Heart left ventricle (tissue), 16 donors: Measurements from ENCODE around the gene LMOD3. TPM values are rescaled to one million over a fixed set of nuclear protein-coding genes. Genes with fewer than 3 reads are reported as not detected.

Experiments
- ATAC-seq, 4 donors: fragments of 200-7000 bp; cut with Tn5 transposase; one replicate each; pipeline ENCODE4 v1.9.1; 2020 to 2022; ENCODE audit warnings: moderate library complexity in 4 of 4, mild to moderate bottlenecking in 3 of 4, moderate number of reproducible peaks in 1 of 4
- DNase-seq, 5 donors: peaks; one replicate each; pipeline ENCODE4 v3.0.0-alpha.2; 2020
- H3K27ac ChIP-seq, 12 donors: fragments of 200-600 bp; sonication (generic) in 4 of 12; one replicate each; pipeline versions ENCODE4 v1.5.0 to v1.8.0; 2016 to 2022; ENCODE audit warnings: mild to moderate bottlenecking in 2 of 12
- H3K27me3 ChIP-seq, 9 donors: fragments of 200-600 bp; sonication (generic) in 2 of 9; one replicate each; pipeline versions ENCODE4 v1.5.1 to v1.8.0; 2016 to 2022; ENCODE audit warnings: mild to moderate bottlenecking in 3 of 9
- H3K36me3 ChIP-seq, 9 donors: fragments of 200-600 bp; sonication (generic) in 2 of 9; one replicate each; pipeline versions ENCODE4 v1.5.0 to v1.8.0; 2018 to 2022; ENCODE audit warnings: mild to moderate bottlenecking in 2 of 9
- H3K4me1 ChIP-seq, 12 donors: fragments of 200-600 bp; sonication (generic) in 4 of 12; one replicate each; pipeline versions ENCODE4 v1.5.0 to v1.8.0; 2016 to 2022; ENCODE audit warnings: mild to moderate bottlenecking in 3 of 12
- H3K4me3 ChIP-seq, 12 donors: fragments of 200-600 bp; sonication (generic) in 4 of 12; one replicate each; pipeline versions ENCODE4 v1.5.0 to v1.8.0; 2017 to 2022; ENCODE audit warnings: mild to moderate bottlenecking in 9 of 12, moderate library complexity in 4 of 12
- H3K9me3 ChIP-seq, 12 donors: fragments of 200-600 bp; sonication (generic) in 4 of 12; one replicate each; pipeline versions ENCODE4 v1.5.0 to v1.8.0; 2016 to 2022; ENCODE audit warnings: mild to moderate bottlenecking in 1 of 12
- POLR2A ChIP-seq, 2 donors: fragments of 450-650 bp; IDR thresholded peaks; one replicate each; pipeline ENCODE4 v1.6.1; 2017; ENCODE audit warnings: antibody characterized with exemption in 2 of 2, mild to moderate bottlenecking in 2 of 2, moderate library complexity in 2 of 2
- WGBS, 4 donors: extraction: QIAGEN DNeasy Blood & Tissue Kit in 2 of 4; methylation state at CpG; one replicate each; pipeline versions ENCODE4 v1.1.5 to v1.1.7; 2013 to 2018; 5-methylcytosine and 5-hydroxymethylcytosine counted together
- intact Hi-C, 10 donors: fragments of 100-400 bp; cut with DNase I; formaldehyde crosslinking; loops; one replicate each; pipeline versions ENCODE4 v1.11.1 to v1.14.2; 2022
- polyA plus RNA-seq, 2 donors: library from polyadenylated mRNA; stranded (reverse); fragments of 200-250 nt; gene quantifications; one replicate each; pipeline ENCODE4 v1.2.3, GENCODE V29; 2013
- total RNA-seq, 9 donors: library from RNA; depleted of rRNA in 2 of 9; stranded (reverse); fragments of >200 nt in 2 of 9; fragmentation: NEBNext Ultra II Directional in 3 of 9; extraction: Animal tissue kit (Norgen Biotek cat#: 25700) in 3 of 9; gene quantifications; one replicate each; pipeline versions ENCODE4 v1.1.0 to v1.2.4, GENCODE V29; 2016 to 2023
- TF ChIP-seq, protein P1 (sequence below), 12 donors: fragments of 200-600 bp; sonication (generic) in 4 of 12; IDR thresholded peaks; one replicate each; pipeline versions ENCODE4 v1.5.0 to v1.8.0; 2018 to 2022; ENCODE audit warnings: antibody characterized with exemption in 12 of 12, mild to moderate bottlenecking in 5 of 12
- donor health status: ischemic (EF 13 %, LVEDD 7.1; RV severe dilation, severe dysfunction).
- donor health status: healthy with polysubstance abuse.
- donor health status: DM: no; HTN: yes; CAD: no.
- donor health status: DM: no; HTN: no; CAD: no.
- donor health status: ischemic (EF 25% LVEDD 6.9; RV normal size, moderate dysfunction).
- donor health status: ischemic (EF 25% LVEDD 5.7; RV mildly dilated, moderate dysfunction).
- donor health status: healthy.
- donor health status: DM: yes; HTN: yes; CAD: no.
- donor health status: ischemic (EF 35%, LVEDD 5.7; RV mildly dilated, moderate dysfunction).
- donor health status: nonischemic (EF 11% LVEDD 7.7; RV severe dilation, severe dysfunction).
- donor health status: DM: yes; HTN: yes; CAD: no.
- donor health status: PGD.
- donor health status: ischemic (EF 29% LVEDD 5.4; RV normal size, mild dysfunction).
- donor health status: nonischemic (EF 23%, LVEDD 6.1; RV moderate dilation, normal function).

The LMOD3 gene
- total and polyA plus RNA-seq, 11 donors, result 38.6 to 233 (median 128) TPM

DNA sequence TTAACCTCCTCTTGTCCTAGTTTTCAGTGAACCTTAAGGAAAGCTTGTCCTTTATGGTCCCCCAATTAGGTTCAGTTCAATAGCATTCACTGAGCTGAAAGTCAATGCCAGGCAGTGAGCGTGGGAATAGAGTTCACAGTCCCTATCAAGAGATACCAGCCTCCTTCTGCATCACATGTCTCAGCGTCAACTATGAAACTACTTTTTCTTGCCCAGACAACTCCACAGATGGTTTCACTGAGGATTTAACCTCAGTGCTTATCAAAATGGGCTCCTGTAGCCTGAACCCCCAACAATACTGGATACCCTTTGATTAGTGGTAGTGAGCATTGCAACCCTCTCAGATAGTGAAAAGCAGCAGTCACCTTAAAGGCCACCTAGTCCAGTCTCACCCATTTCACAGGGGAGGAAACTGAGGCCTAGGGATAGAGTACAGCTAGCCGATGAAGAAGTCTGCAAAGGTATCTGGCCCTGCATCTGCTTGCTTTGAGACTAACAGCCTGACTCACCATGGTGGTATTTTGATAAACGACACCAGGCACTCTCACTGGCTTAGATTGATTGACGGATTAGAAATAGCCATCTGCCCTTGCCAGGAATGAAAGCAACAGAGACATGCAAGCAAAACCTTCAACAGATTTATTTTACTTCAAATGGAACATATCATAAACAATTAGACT is 40.7 kb downstream of the LMOD3 start:
- H3K36me3 ChIP-seq, result peaks cover 0 to 4% (median 0%) of the 10 kb centered on the region in 9 donors
- 44 to 65% (median 57%) methylated on average over 4 to 5 of the region's 5 CpGs for WGBS, 4 donors
- H3K4me3 ChIP-seq, result no peak overlapping the region
- TF ChIP-seq, protein P1, sequence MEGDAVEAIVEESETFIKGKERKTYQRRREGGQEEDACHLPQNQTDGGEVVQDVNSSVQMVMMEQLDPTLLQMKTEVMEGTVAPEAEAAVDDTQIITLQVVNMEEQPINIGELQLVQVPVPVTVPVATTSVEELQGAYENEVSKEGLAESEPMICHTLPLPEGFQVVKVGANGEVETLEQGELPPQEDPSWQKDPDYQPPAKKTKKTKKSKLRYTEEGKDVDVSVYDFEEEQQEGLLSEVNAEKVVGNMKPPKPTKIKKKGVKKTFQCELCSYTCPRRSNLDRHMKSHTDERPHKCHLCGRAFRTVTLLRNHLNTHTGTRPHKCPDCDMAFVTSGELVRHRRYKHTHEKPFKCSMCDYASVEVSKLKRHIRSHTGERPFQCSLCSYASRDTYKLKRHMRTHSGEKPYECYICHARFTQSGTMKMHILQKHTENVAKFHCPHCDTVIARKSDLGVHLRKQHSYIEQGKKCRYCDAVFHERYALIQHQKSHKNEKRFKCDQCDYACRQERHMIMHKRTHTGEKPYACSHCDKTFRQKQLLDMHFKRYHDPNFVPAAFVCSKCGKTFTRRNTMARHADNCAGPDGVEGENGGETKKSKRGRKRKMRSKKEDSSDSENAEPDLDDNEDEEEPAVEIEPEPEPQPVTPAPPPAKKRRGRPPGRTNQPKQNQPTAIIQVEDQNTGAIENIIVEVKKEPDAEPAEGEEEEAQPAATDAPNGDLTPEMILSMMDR (IDR thresholded peaks at IDR 0.05), result no peak
- no peak for TF ChIP-seq POLR2A (IDR thresholded peaks at IDR 0.05)
- peaks cover 10 to 78% (median 54%) of the 10 kb centered on the region in 12 donors for H3K4me1 ChIP-seq
- ATAC-seq (no peak), DNase-seq (no peak)
- intact Hi-C loops, result loop anchor here in 1 of 10 donors (5.0 kb wide), 2 partner anchors 41 to 69 kb away; partner anchors contain the start of genes EOGT and LMOD3
- H3K27me3 ChIP-seq, result no peaks in the 10 kb centered on the region
- H3K27ac ChIP-seq, result peak overlapping the region in 8 of 12 donors; percentile 13 to 99 (median 94)
- no peaks in the 10 kb centered on the region for H3K9me3 ChIP-seq

DNA sequence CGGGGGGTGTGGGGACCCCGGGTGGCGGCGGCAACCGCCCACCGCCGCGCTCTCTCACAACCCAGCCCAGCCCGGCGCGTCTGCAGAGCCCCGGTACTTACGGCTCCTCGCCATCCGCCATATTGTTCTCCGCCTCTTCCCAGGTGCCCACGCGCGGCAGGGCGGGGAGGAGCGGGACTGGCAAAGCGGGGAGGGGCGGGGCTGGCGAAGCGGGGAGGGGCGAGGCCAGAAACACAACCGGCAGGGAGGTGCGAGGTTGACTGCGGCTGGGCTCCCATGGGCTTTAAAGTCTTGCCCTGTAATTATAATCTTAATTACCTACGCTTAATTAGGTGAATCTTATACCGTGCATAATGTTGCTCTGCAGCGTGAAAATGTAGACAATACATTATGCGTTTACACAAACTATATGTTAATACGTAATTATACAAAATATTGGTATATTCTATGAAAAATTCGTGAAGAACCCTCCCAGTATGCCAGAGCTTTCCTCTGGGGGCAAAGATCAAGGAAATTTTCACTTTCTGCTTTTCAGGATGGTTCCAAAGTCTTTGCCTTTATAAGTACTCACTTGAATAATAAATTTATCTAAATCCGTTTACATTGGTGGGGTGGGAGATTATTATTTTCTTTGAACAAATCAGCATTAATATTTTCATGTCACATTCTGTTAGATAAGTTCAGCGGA is 42.0 kb downstream of the LMOD3 start, which contains the start of gene UBA3:
Gene UBA3 (minus strand): TSS at position 133 of the 688 bp plus-strand sequence. CDS start 12 bp downstream, at position 121.
- H3K9me3 ChIP-seq, result no peaks in the 10 kb centered on the region
- H3K4me3 ChIP-seq, result peak within 1 kb of the TSS; percentile 66 to 93 (median 84)
- intact Hi-C loops, result loop anchor here in 1 of 10 donors (5.0 kb wide), 2 partner anchors 42 to 68 kb away; partner anchors contain the start of genes EOGT and LMOD3
- peaks cover 9 to 71% (median 51%) of the 10 kb centered on the region in 12 donors for H3K4me1 ChIP-seq
- H3K27me3 ChIP-seq, result no peaks in the 10 kb centered on the region
- WGBS, 4 donors, result 3 to 5% (median 4%) methylated on average over 23 to 37 of the region's 37 CpGs
- H3K36me3 ChIP-seq, result peaks cover 0 to 17% (median 10%) of the 10 kb centered on the region in 9 donors
- peak within 1 kb of the TSS in 11 of 12 donors; percentile 81 to 99 (median 89) for H3K27ac ChIP-seq
- peak; percentile 93 to 96 (median 93) for DNase-seq
- peak in 1 of 2 donors; percentile 41 for TF ChIP-seq POLR2A (IDR thresholded peaks at IDR 0.05)
- TF ChIP-seq, protein P1 (IDR thresholded peaks at IDR 0.05), result no peak
- ATAC-seq, result peak; percentile 65 to 91 (median 84)

DNA sequence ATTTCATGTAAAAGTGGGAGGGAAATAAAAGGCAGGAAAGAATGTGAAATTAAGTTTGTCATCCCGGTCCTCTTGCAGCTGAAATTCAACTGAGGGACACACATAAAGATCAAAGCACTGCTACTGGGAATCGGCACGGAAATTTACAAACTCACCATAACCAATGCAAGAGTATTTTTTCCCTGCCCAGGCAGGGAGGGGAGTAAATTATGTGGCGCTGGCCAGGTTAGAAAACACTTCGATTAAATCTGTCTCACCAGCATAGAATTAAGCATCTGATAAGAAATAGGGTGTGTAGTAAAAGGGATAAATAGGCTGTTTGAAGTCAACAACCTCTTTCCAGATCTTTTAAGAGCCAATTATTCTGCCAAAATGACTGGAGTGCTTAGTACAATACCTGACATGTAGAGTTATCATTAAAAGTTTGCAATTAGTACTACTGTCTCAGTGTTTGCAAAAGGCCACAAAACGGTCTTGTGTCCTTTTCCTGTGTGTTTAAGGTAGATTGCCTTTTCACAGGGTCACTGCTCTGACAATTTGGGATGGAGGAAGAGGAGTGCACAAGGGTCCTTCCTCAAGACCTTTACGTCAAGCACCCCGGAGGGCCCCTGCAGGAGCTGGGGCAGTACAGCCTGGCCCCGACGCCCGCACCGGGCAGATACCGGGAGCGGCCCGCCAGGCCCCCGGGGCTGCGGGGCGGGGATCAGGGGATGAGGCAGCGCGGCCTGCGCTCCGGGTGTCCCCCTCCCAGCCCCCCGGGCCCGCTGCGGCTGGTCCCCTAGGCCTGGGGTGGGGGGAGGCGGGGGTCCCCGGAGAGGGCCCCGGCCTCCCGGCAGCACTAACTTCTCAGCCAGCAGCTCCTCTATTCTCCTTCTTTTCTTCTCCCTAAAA is 42.9 kb downstream of the LMOD3 start:
- 2 to 5% (median 4%) methylated on average over 15 to 29 of the region's 29 CpGs for WGBS, 4 donors
- ATAC-seq, result peak in 2 of 4 donors; percentile 57 to 60
- H3K9me3 ChIP-seq, result no peaks in the 10 kb centered on the region
- peaks cover 9 to 69% (median 51%) of the 10 kb centered on the region in 12 donors for H3K4me1 ChIP-seq
- peak overlapping the region; percentile 66 to 93 (median 84) for H3K4me3 ChIP-seq
- H3K27ac ChIP-seq, result peak overlapping the region in 11 of 12 donors; percentile 81 to 99 (median 86)
- no peak for TF ChIP-seq POLR2A (IDR thresholded peaks at IDR 0.05)
- TF ChIP-seq, protein P1 (IDR thresholded peaks at IDR 0.05), result no peak
- H3K36me3 ChIP-seq, result peaks cover 0 to 25% (median 19%) of the 10 kb centered on the region in 9 donors
- H3K27me3 ChIP-seq, result no peaks in the 10 kb centered on the region
- intact Hi-C loops, result loop anchor here in 2 of 10 donors (2.0 to 5.0 kb wide), 3 partner anchors 27 to 67 kb away; partner anchors contain the start of genes EOGT (in 1 of the 2), LMOD3 (in 1 of the 2) and TMF1 (in 1 of the 2)
- DNase-seq, result peak in 2 of 5 donors; percentile 38 to 67
